ENCODE results near the gene LONRF2.
"Not testable (repeated sequence)": the region's sequence is repeated elsewhere in the genome, so short reads cannot be mapped to it uniquely, and the experiment has no call there.

LONRF2 gene

GRCh38 chr2:100260712-100261620 is 61.3 kb downstream of the LONRF2 start:
- Histone ChIP-seq H3K4me3 (ENCODE audit: low read length) (no peak overlapping the region), H3K4me1 (ENCODE audit: control insufficient read depth, insufficient read depth, low read length) (no peaks in the 10 kb centered on the region), H3K4me2 (ENCODE audit: low read length) (no peak overlapping the region), H3K9me3 (replicated peaks; ENCODE audit: low read length) (no peaks in the 10 kb centered on the region), H3K27me3 (ENCODE audit: control insufficient read depth, insufficient read depth, low read length) (peaks cover 5% of the 10 kb centered on the region), H3K9ac (ENCODE audit: low read depth, low read length) (no peak overlapping the region), H3K36me3 (ENCODE audit: insufficient read depth, low read length) (no peaks in the 10 kb centered on the region)

GRCh38 chr2:100259106-100259505 is 63.2 kb downstream of the LONRF2 start:
- Histone ChIP-seq H3K4me1 (ENCODE audit: control insufficient read depth, insufficient read depth, low read length) (no peaks in the 10 kb centered on the region), H3K9me3 (replicated peaks; ENCODE audit: low read length) (no peaks in the 10 kb centered on the region), H3K4me2 (ENCODE audit: low read length) (no peak overlapping the region), H3K36me3 (ENCODE audit: insufficient read depth, low read length) (no peaks in the 10 kb centered on the region), H3K9ac (ENCODE audit: low read depth, low read length) (no peak overlapping the region), H3K27me3 (ENCODE audit: control insufficient read depth, insufficient read depth, low read length) (peaks cover 5% of the 10 kb centered on the region), H3K4me3 (ENCODE audit: low read length) (no peak overlapping the region)

GRCh38 chr2:100257939-100258338 is 64.4 kb downstream of the LONRF2 start:
- Histone ChIP-seq H3K9me3 (replicated peaks; ENCODE audit: low read length) (no peaks in the 10 kb centered on the region), H3K9ac (ENCODE audit: low read depth, low read length) (no peak overlapping the region), H3K4me3 (ENCODE audit: low read length) (no peak overlapping the region), H3K4me1 (ENCODE audit: control insufficient read depth, insufficient read depth, low read length) (no peaks in the 10 kb centered on the region), H3K4me2 (ENCODE audit: low read length) (no peak overlapping the region), H3K36me3 (ENCODE audit: insufficient read depth, low read length) (no peaks in the 10 kb centered on the region), H3K27me3 (ENCODE audit: control insufficient read depth, insufficient read depth, low read length) (peaks cover 5% of the 10 kb centered on the region)

GRCh38 chr2:100256849-100257248 is 65.5 kb downstream of the LONRF2 start:
- Histone ChIP-seq H3K4me3 (ENCODE audit: low read length) (no peak overlapping the region), H3K9ac (ENCODE audit: low read depth, low read length) (no peak overlapping the region), H3K27me3 (ENCODE audit: control insufficient read depth, insufficient read depth, low read length) (peaks cover 1% of the 10 kb centered on the region), H3K4me2 (ENCODE audit: low read length) (no peak overlapping the region), H3K36me3 (ENCODE audit: insufficient read depth, low read length) (no peaks in the 10 kb centered on the region), H3K9me3 (replicated peaks; ENCODE audit: low read length) (no peaks in the 10 kb centered on the region), H3K4me1 (ENCODE audit: control insufficient read depth, insufficient read depth, low read length) (no peaks in the 10 kb centered on the region)

- H3K27me3 ChIP-seq (ENCODE audit: control insufficient read depth, insufficient read depth, low read length) = no peaks in the 10 kb centered on the region
- no peak overlapping the region for H3K4me3 ChIP-seq (ENCODE audit: low read length)
- H3K9me3 ChIP-seq (replicated peaks; ENCODE audit: low read length) = no peaks in the 10 kb centered on the region
- no peaks in the 10 kb centered on the region for H3K36me3 ChIP-seq (ENCODE audit: insufficient read depth, low read length)
- no peak overlapping the region for H3K4me2 ChIP-seq (ENCODE audit: low read length)
- no peaks in the 10 kb centered on the region for H3K4me1 ChIP-seq (ENCODE audit: control insufficient read depth, insufficient read depth, low read length)
- no peak overlapping the region for H3K9ac ChIP-seq (ENCODE audit: low read depth, low read length)
Observed at GRCh38 chr2:100256416-100256815, 65.9 kb downstream of the LONRF2 start.

- Histone ChIP-seq H3K4me1 (ENCODE audit: control insufficient read depth, insufficient read depth, low read length) (no peaks in the 10 kb centered on the region), H3K9ac (ENCODE audit: low read depth, low read length) (no peak overlapping the region), H3K36me3 (ENCODE audit: insufficient read depth, low read length) (no peaks in the 10 kb centered on the region), H3K9me3 (replicated peaks; ENCODE audit: low read length) (no peaks in the 10 kb centered on the region), H3K27me3 (ENCODE audit: control insufficient read depth, insufficient read depth, low read length) (no peaks in the 10 kb centered on the region), H3K4me3 (ENCODE audit: low read length) (no peak overlapping the region), H3K4me2 (ENCODE audit: low read length) (no peak overlapping the region)
Observed at GRCh38 chr2:100254646-100255210, 67.6 kb downstream of the LONRF2 start.

- no peak overlapping the region for H3K9ac ChIP-seq (ENCODE audit: low read depth, low read length)
- no peaks in the 10 kb centered on the region for H3K9me3 ChIP-seq (replicated peaks; ENCODE audit: low read length)
- H3K36me3 ChIP-seq (ENCODE audit: insufficient read depth, low read length) = no peaks in the 10 kb centered on the region
- H3K4me2 ChIP-seq (ENCODE audit: low read length) = no peak overlapping the region
- no peaks in the 10 kb centered on the region for H3K4me1 ChIP-seq (ENCODE audit: control insufficient read depth, insufficient read depth, low read length)
- H3K4me3 ChIP-seq (ENCODE audit: low read length) = no peak overlapping the region
- H3K27me3 ChIP-seq (ENCODE audit: control insufficient read depth, insufficient read depth, low read length) = no peaks in the 10 kb centered on the region
Observed at GRCh38 chr2:100253786-100254185, 68.5 kb downstream of the LONRF2 start.

GRCh38 chr2:100252811-100253698 is 69.2 kb downstream of the LONRF2 start:
- H3K4me2 ChIP-seq (ENCODE audit: low read length) = no peak overlapping the region
- no peaks in the 10 kb centered on the region for H3K36me3 ChIP-seq (ENCODE audit: insufficient read depth, low read length)
- no peaks in the 10 kb centered on the region for H3K27me3 ChIP-seq (ENCODE audit: control insufficient read depth, insufficient read depth, low read length)
- H3K9ac ChIP-seq (ENCODE audit: low read depth, low read length) = no peak overlapping the region
- no peaks in the 10 kb centered on the region for H3K4me1 ChIP-seq (ENCODE audit: control insufficient read depth, insufficient read depth, low read length)
- H3K4me3 ChIP-seq (ENCODE audit: low read length) = no peak overlapping the region
- no peaks in the 10 kb centered on the region for H3K9me3 ChIP-seq (replicated peaks; ENCODE audit: low read length)

- no peaks in the 10 kb centered on the region for H3K27me3 ChIP-seq (ENCODE audit: control insufficient read depth, insufficient read depth, low read length)
- no peak overlapping the region for H3K4me3 ChIP-seq (ENCODE audit: low read length)
- no peak overlapping the region for H3K4me2 ChIP-seq (ENCODE audit: low read length)
- no peaks in the 10 kb centered on the region for H3K36me3 ChIP-seq (ENCODE audit: insufficient read depth, low read length)
- no peak overlapping the region for H3K9ac ChIP-seq (ENCODE audit: low read depth, low read length)
- no peaks in the 10 kb centered on the region for H3K4me1 ChIP-seq (ENCODE audit: control insufficient read depth, insufficient read depth, low read length)
- no peaks in the 10 kb centered on the region for H3K9me3 ChIP-seq (replicated peaks; ENCODE audit: low read length)
Observed at GRCh38 chr2:100250645-100251044, 71.7 kb downstream of the LONRF2 start.

- H3K36me3 ChIP-seq (ENCODE audit: insufficient read depth, low read length) = no peaks in the 10 kb centered on the region
- H3K27me3 ChIP-seq (ENCODE audit: control insufficient read depth, insufficient read depth, low read length) = no peaks in the 10 kb centered on the region
- no peaks in the 10 kb centered on the region for H3K4me1 ChIP-seq (ENCODE audit: control insufficient read depth, insufficient read depth, low read length)
- no peak overlapping the region for H3K4me2 ChIP-seq (ENCODE audit: low read length)
- H3K9me3 ChIP-seq (replicated peaks; ENCODE audit: low read length) = no peaks in the 10 kb centered on the region
- no peak overlapping the region for H3K9ac ChIP-seq (ENCODE audit: low read depth, low read length)
- no peak overlapping the region for H3K4me3 ChIP-seq (ENCODE audit: low read length)
Observed at GRCh38 chr2:100248971-100249370, 73.3 kb downstream of the LONRF2 start.

GRCh38 chr2:100248556-100248955 is 73.7 kb downstream of the LONRF2 start:
- not testable (repeated sequence) for H3K4me3 ChIP-seq (ENCODE audit: low read length); H3K9me3 ChIP-seq (replicated peaks; ENCODE audit: low read length); H3K4me1 ChIP-seq (ENCODE audit: control insufficient read depth, insufficient read depth, low read length)

More at GRCh38 chr2:100248556-100248955, 73.7 kb downstream of the LONRF2 start:
- H3K4me2 ChIP-seq (ENCODE audit: low read length); H3K36me3 ChIP-seq (ENCODE audit: insufficient read depth, low read length); H3K9ac ChIP-seq (ENCODE audit: low read depth, low read length); H3K27me3 ChIP-seq (ENCODE audit: control insufficient read depth, insufficient read depth, low read length): not testable (repeated sequence)

Data from skeletal muscle satellite cell (primary cell).